Ureter (tissue), 1 donor: ENCODE measurements around the gene OR4K15. TPM values are rescaled to one million over a fixed set of nuclear protein-coding genes. Genes with fewer than 3 reads are reported as not detected.
"Not testable (repeated sequence)": the region's sequence is repeated elsewhere in the genome, so short reads cannot be mapped to it uniquely, and the experiment has no call there.

Experiments
- DNase-seq: peaks from one replicate; pipeline ENCODE4 v3.0.0-alpha.2; 2020; ENCODE audit warnings: low spot score
- total RNA-seq: library from RNA; stranded (reverse); gene quantifications from one replicate; pipeline ENCODE4 v1.2.4, GENCODE V29; 2023
- donor health status: DM: yes; HTN: yes; CAD: no.

The OR4K15 gene, protein sequence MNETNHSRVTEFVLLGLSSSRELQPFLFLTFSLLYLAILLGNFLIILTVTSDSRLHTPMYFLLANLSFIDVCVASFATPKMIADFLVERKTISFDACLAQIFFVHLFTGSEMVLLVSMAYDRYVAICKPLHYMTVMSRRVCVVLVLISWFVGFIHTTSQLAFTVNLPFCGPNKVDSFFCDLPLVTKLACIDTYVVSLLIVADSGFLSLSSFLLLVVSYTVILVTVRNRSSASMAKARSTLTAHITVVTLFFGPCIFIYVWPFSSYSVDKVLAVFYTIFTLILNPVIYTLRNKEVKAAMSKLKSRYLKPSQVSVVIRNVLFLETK
- not detected for total RNA-seq

DNA sequence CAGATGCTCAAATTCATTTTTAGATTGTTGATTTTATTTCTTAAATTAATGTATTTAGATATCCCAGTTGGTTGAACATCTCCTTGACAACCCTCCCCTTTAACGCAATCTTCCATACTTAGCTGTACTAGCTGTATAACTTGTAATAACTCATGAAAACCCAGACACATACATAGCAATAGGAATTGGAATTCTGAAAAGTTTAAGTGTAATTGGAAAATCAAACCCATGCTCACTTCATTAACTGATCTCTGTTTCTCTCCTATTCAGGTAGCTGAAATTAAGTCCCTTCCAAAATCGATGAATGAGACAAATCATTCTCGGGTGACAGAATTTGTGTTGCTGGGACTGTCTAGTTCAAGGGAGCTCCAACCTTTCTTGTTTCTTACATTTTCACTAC is at the start of gene OR4K15:
Gene OR4K15 (plus strand): TSS at position 301 of the 400 bp plus-strand sequence. CDS start 0 bp downstream, at position 301.
- no peak for DNase-seq

DNA sequence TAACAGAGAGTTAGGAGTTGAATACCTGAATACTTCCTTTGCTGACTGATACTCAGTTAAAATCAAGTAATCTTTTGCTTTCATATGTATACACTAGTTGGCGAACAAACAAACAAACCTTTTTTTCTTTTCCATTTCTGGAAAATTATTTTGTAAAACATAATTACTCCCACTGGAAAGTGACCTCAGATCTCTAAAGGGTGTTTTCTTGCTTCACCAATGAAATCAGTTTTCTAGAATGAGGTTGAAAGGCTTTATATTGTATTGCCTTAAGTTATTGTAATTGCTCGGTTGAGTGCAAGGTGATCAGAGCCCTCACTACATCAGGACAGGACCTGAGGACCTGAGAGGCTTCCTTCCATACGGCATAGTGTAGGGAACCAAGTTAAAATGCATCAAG is 44.8 kb upstream of the OR4K15 start, which contains the start of gene OR4K1:
Gene OR4K1 (plus strand): TSS at position 301 of the 400 bp plus-strand sequence. CDS start 4,750 bp downstream, outside the sequence.
- DNase-seq, result no peak

DNA sequence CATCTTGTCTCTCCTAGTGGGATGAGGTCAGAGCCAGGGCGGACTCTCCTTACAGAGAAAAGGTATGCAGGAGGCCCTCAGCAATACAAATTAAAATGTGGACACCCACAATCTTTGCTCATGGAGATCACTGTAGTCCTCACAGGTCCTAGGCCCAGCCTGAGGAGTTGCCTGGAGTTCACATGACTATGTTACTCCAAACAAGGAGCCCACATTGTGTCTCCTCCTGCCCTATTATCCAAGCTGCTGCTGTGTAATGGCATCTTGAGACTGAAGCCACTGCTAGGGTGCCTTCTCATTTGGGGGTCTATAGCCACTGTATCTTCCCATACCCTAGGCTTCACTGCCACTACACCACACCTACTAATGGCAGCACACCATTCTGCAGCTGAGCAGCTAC is 33.7 kb upstream of the OR4K15 start:
- no peak for DNase-seq

DNA sequence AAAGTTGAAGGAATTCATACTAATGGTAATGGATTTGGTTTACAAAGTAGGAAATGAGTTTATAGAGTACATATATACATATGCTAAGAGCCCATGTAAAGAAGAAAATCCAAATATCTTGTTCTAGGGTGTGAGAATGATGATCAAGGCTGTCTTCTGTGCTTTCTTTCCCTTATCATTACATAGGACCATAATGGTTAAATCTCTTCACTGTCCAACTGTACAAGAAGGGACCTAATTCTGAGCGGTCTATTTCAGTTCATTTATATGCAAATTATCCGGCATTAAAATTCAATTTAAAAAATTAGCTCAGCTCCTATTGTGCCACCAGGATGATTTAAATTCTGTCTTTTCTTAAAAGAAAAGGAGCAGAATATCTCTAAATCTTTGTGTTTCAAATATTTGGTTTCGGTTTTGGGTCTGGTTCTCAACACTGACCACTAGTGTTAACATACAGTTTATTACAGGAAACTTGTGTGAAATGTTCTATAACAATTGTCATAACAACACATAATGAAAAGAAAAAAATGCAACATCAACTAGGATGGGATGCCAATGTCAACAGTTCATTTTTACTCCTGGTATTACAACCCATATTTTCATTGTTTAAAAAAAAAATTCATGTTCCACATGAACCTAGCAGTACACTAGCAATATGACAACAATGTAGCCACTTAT is 27.8 kb upstream of the OR4K15 start:
- no peak for DNase-seq

DNA sequence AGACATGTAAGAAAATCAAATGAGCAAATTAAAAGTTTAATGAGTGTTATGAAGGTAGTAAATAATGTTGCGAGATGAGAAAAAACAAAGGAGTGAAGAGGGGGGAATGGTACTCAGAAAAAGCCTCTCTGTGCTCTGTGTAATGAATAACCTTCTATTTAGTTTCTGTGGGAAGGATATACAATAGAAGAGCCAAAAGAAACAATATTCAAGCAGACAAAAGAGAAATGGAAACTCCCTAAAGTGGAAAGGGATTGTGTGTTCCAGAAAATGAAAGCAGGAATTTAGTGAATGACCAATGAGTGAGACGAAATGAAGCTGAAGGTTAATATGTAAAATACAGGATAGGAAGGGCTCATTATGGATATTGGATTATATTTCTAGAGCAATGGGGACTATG is 26.2 kb upstream of the OR4K15 start:
- no peak for DNase-seq

DNA sequence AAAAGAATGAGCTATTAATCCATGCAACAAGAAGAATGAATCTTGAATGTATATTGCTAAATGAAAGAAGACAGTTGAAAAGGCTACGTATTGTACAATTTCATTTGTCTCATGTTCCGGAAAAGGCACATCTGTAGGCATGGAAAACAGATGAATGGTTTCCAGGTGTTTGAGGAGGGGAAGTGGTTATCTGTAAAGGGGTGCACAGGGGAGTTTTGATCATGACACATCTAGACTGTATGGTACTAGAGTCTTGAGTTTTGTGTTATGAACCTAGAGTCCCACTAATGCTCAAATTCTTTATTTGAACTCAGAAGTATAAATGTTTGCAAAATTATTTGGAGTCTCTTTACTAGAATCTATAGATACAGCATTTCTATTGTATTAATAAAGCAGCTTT is 5.7 kb upstream of the OR4K15 start:
- DNase-seq, result not testable (repeated sequence)

DNA sequence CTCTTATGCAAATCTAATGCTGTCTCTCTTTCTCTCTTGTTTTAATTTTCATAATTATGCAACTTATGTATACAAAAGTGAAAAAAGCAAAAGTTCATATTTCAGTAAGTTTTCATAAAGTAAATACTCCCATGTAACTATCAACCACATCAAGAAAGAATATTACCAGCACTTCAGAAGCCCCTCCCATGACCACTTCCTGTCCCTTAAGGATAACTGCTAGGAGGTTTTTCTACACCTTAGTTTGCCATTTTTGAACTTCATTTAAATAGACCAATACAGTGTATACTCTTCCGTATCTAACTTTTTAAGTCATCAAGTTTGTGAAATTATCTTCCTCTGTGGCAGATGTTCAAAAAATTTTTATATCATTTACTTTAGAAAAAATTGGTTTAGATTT is 547 bp upstream of the OR4K15 start:
- DNase-seq, result no peak

DNA sequence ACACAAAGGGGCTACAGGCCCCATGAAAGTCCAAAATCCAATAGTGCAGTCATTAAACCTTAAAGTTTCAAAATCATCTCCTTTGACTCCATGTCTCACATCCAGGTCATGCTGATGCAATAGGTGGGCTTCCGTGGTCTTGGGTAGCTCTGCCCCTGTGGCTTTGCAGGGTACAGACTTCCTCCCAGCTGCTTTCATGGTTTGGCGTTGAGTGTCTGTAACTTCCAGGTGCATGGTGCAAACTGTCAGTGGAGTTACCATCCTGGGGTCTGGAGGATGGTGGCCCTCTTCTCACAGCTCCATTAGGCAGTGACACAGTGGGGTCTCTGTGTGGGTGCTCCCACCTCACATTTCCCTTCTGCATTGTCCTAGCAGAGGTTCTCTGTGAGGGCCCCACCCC is 18.0 kb downstream of the OR4K15 start:
- no peak for DNase-seq

DNA sequence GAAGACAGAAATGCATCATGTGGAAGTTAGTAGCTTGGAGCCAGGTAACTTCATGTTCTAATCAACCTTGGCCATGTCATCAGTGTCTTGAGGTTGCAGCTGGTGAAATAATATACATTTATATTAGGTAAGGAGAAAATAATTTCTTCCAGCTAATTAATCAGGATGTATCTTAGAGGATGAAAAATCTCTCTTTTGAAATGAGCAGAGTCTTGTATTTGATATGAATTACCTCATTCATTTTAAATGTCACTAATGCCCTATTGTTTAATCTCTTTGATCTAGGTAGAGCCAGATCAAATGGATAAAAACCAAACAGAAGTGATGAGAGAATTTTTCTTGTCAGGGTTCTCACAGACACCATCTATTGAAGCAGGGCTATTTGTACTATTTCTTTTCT is 26.5 kb downstream of the OR4K15 start, which contains the start of gene OR4Q2:
Gene OR4Q2 (plus strand): TSS at position 301 of the 400 bp plus-strand sequence.
- no peak for DNase-seq

DNA sequence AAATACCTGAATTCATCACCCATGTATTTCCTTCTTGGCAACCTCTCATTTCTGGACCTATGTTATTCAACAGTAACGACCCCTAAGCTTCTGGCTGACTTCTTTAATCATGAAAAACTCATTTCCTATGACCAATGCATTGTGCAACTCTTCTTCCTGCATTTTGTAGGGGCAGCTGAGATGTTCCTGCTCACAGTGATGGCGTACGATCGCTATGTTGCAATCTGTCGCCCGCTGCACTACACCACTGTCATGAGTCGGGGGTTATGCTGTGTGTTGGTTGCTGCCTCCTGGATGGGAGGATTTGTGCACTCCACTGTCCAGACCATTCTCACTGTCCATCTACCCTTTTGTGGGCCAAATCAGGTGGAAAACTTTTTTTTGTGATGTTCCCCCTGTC is 26.9 kb downstream of the OR4K15 start:
- DNase-seq, result no peak

DNA sequence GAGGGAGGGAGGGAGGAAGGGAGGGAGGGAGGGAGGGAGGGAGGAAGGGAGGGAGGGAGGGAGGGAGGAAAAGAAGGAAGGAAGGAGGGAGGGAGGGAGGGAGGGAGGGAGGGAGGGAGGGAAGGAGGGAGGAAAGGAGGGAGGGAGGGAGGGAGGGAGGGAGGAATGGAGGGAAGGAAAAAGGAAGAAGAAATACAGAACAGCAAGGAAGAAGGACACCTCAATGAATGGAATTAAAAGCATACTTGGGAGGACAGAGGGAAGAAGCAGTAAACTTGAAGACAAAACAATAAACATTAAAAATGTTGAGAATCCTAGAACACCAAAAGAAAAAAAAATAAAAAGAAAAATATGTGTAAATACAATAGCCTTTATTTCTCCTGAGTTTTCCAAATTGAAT is 32.8 kb downstream of the OR4K15 start:
- DNase-seq, result no peak

DNA sequence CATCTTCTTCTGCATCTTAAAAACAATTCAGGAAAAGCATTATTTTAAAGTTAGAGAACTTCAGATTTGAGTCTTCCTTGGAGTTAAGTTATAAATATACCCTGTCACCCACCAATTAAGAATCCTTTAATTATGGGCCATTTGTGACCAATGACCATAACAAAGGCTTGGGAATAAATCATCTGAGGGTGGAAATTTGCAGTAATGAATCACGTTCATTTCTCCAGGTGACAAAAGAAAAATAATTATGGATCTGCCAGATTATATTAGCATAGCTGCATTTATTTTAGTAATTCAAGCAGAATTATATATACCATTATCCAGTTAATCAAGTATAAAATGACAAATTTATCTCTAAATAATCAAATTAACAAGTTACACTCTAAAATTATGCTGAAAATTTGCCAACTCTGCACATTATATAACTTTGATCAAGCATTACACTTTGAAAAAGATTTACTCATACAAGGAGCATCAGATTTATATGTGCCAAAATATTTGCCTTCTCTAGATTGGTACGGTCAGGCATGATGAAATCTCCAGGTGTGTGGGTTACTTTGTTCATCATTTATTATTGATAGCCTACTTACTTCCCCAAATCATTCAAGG is 44.0 kb downstream of the OR4K15 start, which contains the start of gene OR4K14:
Gene OR4K14 (minus strand): TSS at position 51 of the 609 bp plus-strand sequence. CDS start 4,114 bp downstream, outside the sequence.
- no peak for DNase-seq

Other genes starting within 250 kb of the OR4K15 start
- gene OR4Q3, start 232.0 kb upstream of the OR4K15 start, total RNA-seq, result not detected
- not detected for gene OR4M1, start 202.1 kb upstream of the OR4K15 start, total RNA-seq
- not detected for gene OR4N2, start 171.8 kb upstream of the OR4K15 start, total RNA-seq
- gene OR4K2, start 100.4 kb upstream of the OR4K15 start, total RNA-seq, result not detected
- gene OR4K5, start 55.0 kb upstream of the OR4K15 start, total RNA-seq, result not detected
- gene OR4K1, start 44.7 kb upstream of the OR4K15 start, total RNA-seq, result not detected
- not detected for gene OR4Q2, start 26.6 kb downstream of the OR4K15 start, total RNA-seq
- not detected for gene OR4K14, start 43.7 kb downstream of the OR4K15 start, total RNA-seq
- not detected for gene OR4K13, start 60.4 kb downstream of the OR4K15 start, total RNA-seq
- not detected for gene OR4L1, start 84.5 kb downstream of the OR4K15 start, total RNA-seq
- not detected for gene OR4K17, start 135.1 kb downstream of the OR4K15 start, total RNA-seq
- not detected for gene OR4N5, start 163.2 kb downstream of the OR4K15 start, total RNA-seq
- gene OR11G2, start 215.3 kb downstream of the OR4K15 start, total RNA-seq, result not detected
- not detected for gene OR11H6, start 248.1 kb downstream of the OR4K15 start, total RNA-seq